EH (cell line): ENCODE data around the gene C1QTNF9.
"Not testable (repeated sequence)": the region's sequence is repeated elsewhere in the genome, so short reads cannot be mapped to it uniquely, and the experiment has no call there.

Source experiments
- DNase-seq: peaks from one replicate; pipeline ENCODE4 v3.0.0-alpha.2; 2015; ENCODE audit warnings: low read depth

The C1QTNF9 gene, protein sequence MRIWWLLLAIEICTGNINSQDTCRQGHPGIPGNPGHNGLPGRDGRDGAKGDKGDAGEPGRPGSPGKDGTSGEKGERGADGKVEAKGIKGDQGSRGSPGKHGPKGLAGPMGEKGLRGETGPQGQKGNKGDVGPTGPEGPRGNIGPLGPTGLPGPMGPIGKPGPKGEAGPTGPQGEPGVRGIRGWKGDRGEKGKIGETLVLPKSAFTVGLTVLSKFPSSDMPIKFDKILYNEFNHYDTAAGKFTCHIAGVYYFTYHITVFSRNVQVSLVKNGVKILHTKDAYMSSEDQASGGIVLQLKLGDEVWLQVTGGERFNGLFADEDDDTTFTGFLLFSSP

DNA sequence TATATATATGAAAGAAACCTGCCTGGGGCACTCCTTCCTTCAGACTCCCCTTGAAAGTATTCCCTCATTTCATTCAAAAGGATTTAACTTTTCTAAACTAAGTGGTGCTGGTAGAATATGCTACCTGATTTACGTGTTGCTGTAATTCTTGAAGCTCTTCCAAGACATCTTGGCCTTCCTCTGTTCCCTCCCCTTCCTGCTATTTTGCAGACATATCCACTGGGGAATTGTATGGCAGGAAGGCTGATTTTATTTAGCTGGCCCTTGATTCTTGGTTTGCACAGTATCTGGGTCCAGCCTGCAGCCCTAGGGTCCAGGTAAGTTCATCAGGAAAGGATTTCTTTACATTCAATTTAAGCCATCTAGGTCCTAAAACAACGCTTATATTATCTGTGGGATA is at the start of gene C1QTNF9:
TSS of gene C1QTNF9 (plus strand) at position 281 of the 400 bp plus-strand sequence. CDS start 6,424 bp downstream, outside the sequence.
- not testable (repeated sequence) for DNase-seq

- no peak for DNase-seq
These were observed 47.8 kb upstream of the C1QTNF9 start for GRCh38 chr13:24261566-24261965.

DNA sequence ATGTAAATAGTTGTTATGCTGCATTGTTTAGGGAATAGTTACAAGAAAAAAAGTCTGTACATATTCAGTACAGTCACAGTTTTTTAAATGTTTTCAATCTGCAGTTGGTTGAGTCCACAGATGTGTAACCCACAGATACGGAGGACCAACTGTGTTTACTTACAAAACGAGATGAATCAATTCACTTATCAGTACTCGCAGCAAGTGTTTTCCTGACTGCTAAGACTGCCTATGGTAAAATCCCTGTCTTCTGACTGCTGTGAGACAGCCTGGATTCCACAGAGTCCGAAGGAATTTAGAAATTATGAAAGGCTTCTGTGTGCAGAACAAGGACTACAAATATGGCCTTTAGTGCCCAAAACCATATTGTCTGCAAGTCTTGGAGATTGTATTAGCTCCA is 45.7 kb upstream of the C1QTNF9 start:
- peak; percentile 26 for DNase-seq

DNA sequence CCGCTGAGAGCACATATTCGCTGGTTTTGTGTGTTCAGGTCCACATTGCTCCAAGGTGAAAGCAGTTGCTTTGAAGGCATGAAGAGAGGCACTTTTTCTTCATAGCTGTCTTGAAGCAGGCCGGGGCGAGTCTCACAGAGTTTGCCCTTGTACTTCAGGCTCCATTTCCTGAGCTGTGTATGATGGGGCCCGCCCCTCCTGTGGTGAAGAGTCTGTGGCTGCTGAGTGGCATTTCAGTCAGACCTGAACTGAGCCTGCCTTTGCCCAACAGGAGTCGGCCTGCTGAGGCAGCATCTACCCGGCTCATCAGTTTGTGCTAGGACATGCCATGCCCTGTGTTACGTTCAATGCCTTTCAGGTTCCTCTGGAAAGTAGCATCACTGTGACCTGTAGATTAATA is 44.4 kb upstream of the C1QTNF9 start:
- no peak for DNase-seq

- no peak for DNase-seq
These were observed 43.9 kb upstream of the C1QTNF9 start for GRCh38 chr13:24265453-24265852.

DNA sequence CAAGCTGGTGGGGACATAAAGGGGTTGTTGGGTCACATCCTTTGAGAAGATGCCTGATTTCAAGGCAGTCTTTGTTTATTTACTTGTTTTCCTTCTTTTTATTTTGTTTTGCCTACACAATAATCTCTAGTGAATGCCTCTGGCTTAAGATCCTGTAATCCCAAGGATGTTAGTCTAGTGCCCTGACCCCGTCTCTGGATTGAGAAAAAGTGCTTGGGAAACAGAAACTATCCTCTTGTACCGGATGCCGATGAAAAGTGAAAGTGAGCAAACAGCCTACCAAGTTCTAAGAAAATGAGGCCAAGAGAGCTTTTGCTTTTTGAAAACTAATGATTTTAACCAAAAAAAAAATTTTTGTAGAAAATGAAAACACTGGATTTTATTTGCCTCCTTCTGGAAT is 42.1 kb upstream of the C1QTNF9 start:
- no peak for DNase-seq

DNA sequence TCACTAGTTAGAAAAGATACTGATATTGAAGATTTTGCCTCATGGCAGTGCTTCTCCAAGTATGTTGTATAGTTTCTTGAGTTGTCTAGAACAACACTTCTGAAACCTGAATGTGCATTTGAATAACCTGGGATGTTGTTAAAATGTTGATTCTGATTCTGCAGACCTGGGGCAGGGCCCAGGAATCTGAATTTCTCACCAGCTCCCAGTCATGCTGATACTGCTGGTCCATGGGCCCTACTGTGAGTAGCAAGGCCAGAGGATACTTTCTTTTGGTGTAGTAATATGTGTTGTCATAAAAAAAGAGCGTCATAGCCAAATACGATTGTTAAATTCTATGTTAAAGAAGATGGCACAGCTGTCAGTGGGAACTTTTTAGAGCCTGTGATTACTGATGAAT is 41.6 kb upstream of the C1QTNF9 start:
- DNase-seq = no peak

- DNase-seq = no peak
These were observed 39.6 kb upstream of the C1QTNF9 start for GRCh38 chr13:24269821-24270220.

DNA sequence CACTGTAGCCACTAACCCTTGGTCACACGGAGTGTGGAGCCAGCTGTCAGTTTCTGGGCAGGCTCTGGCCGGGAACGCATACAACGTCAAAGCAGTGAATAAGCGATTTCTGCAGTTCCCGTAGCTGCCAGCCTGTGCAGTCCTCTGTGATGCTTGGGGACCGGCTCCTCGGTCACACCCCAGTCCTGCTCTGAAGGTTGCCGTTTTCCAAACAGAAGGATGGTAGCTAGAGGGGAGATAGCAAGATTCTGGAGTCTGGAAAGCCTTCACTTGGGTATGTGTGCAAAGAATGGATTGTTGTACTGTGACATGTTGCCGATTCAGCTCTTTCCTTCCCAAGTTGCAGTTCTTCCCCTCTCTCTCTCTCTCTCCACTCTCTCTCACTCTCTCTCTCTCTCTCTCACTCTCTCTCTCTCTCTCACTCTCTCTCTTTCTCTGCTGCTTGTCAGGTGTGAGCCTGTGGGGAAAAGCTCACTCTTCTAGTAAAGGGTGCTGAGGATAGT is 38.7 kb upstream of the C1QTNF9 start:
- peak; percentile 46 for DNase-seq

DNA sequence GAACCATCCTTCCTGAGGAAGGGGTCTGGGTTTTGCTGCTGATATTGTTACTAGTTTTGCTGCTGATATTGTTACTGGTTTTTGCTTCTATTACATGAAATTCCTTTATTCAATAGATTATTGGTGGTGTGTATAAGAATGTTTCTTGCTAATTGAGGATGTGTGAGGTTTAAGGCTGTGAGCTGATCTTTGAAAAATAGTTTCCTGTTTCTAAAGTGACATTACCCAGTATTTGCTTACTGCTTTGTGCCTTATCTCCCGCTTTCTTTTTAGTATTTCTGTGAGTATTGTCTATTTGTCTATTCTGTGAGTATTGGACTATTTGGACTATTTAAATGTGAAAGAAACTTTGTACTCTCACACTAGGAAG is 38.2 kb upstream of the C1QTNF9 start:
- no peak for DNase-seq

DNA sequence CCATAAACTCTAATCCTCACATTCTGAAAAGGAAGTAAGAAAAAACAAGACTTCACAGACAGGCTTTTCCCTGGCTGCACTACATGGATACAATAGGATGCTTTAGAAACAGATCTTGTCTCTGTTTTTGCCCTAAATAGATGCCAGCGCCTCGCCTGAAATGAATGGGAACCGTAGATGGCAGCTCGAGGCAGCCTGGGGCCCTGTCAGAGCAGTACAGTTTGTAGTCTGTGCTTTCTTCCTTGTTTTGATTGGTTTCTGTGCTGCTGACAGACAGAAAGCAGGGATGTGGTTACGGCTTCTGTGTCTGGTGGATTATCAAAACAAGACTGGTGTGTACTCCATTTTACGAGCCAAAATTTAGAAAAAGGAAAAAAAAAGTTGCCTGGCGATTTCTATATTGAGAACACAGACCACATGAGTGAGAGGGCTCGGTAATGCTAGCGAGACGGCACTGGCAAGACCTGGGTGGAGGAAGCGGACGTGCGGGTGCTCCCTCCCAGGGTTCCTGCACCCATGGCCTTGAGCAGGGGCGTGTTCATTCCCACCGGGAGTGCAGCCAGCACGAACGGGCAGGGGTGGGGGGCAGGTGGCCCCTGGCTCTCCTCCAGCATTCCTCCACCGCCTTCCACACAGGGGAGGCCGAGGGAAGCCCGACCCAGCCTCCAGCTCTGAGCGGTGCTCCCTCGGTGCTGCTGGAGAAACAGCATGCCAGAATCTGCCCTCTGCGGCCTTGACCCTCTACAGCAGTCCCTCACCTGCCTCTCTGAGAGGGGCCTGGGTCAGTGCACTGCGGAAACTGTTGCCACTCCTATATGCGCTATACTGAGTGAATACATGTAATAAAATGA is 37.6 kb upstream of the C1QTNF9 start:
- peak; percentile 80 for DNase-seq

DNA sequence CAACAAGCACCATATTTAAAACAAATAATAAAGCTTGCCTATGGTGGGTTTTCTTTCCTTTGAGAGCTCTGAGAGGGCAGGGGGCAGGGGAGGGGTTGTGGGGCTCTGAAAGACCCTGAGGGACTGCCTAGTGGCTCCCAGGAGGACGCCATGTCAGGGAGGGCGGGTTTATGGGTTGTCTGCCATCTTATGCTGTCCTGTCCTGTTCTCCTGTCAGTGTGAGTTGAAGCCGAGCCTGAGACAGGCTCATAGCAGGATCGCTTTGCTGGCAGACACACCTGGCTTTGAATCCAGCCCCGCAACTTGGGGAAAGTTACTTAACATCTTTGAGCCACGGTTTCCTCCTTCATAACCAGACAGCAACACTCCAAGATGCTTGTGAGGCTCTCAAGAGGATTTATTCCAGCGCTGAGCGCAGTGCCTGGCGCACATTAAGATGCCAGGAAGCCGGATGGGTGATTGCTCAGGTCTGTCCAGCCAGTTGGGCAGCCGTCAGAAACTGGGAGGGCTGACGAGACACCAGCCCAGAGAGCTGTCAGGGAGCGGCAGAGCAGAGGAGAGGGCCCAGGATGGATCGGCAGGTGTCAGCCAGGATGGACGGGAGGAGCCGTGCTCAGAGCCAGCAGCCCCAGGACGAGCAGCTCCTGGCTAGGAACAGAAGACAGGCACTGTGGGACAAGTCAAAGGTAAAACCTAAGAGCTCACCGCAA is 36.8 kb upstream of the C1QTNF9 start:
- no peak for DNase-seq

- DNase-seq = no peak
These were observed 35.5 kb upstream of the C1QTNF9 start for GRCh38 chr13:24273926-24274325.

GRCh38 chr13:24274452-24275021 is 34.8 kb upstream of the C1QTNF9 start:
- no peak for DNase-seq

DNA sequence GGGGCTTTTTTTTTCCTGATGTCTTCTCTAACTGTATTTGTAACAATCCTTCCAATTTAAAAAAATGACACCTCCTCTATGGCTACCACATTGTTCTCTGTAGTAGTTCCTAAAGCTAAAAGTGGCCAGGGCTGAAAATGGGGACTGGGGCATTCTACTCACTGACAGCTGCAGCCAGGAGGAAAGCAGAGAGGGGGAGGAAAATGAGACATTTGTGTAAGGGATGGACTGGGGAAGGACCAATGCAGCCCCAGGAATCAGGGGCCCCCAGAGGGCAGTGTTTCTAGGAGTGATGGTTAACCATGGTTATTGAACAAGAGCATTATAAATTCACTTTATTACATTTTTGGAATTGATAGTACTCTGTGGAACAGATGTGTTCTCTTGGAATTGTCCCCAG is 34.3 kb upstream of the C1QTNF9 start:
- DNase-seq = no peak

GRCh38 chr13:24276306-24276705 is 33.1 kb upstream of the C1QTNF9 start:
- no peak for DNase-seq

DNA sequence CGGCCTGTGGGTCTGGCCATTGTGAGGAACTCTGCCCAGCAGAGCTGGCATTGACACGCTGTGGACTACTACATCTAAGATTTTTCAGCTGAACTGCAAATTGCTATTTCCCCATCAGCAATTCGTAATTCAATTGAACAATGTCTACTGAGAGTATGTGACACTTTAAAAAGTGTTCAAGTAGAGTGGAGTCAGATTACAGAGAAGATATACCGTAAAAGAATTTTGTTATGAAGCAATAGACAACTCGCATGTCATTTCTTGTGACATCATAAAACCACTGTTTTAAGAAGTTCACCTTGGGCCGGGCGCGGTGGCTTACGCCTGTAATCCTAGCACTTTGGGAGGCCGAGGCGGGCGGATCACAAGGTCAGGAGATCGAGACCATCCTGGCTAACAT is 32.5 kb upstream of the C1QTNF9 start:
- DNase-seq = no peak

GRCh38 chr13:24277761-24278160 is 31.6 kb upstream of the C1QTNF9 start:
- no peak for DNase-seq

DNA sequence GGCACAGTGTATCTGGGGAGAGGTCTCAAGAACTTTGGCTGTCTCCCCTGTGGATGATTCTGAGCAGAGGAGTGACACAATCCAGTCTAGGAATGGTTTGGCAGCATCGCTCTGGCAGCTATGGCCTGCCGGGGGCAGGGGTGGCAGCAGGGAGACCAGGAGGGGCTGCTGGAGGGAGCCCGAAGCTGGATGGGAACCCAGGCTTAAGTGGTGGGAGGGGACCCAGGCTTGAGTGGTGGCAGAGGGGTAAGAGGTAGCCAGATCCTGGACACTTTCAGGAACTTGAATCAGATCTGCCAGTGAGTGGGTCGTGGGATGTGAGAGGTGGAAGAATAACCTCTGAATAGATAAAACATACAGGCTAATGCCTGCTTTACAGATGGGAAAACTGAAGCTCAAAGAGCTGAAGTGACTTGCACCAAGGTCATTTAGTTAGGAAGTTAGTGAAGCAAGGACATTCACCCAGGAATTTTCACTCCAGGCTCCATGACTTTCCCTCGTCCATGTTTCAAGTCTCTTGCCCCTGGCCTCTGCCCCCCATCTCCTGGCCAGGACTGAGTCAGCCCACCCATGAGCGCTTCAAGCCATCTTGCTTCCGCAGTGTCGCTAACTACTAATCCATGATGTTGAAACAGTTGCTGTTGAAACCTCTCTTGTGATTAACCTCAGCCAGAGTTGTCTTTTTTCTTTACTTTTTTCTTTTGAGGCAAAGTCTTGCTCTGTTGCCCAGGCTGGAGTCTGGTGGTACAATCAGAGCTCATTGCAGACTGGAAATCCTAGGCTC is 29.9 kb upstream of the C1QTNF9 start:
- DNase-seq = no peak

- no peak for DNase-seq
These were observed 28.7 kb upstream of the C1QTNF9 start for GRCh38 chr13:24280720-24281119.
